Mesenchymal stem cell (in vitro differentiated cells and primary cell): ENCODE measurements around the gene CLASP1.

Experiments used
- DNase-seq: peaks from one replicate; pipeline ENCODE4 v3.0.0-alpha.2; 2013
- H2AFZ ChIP-seq: one replicate; pipeline ENCODE4 v1.6.1; 2013; ENCODE audit warnings: low read depth, mild to moderate bottlenecking, control low read depth, inconsistent platforms, low read length, moderate library complexity
- H2AK5ac ChIP-seq: 2 replicates; pipeline ENCODE4 v1.6.1; 2013; ENCODE audit warnings: low read length, moderate library complexity, mild to moderate bottlenecking, inconsistent platforms; ENCODE audit not compliant: severe bottlenecking
- H2BK120ac ChIP-seq: one replicate; pipeline ENCODE4 v1.6.1; 2013; ENCODE audit warnings: low read depth, mild to moderate bottlenecking, inconsistent platforms, low read length, moderate library complexity
- H2BK12ac ChIP-seq, 2 experiments: one replicate each; pipeline ENCODE4 v1.6.1; 2013; ENCODE audit warnings: inconsistent platforms in 2 of 2, low read length in 2 of 2, mild to moderate bottlenecking in 2 of 2, moderate library complexity in 2 of 2, control low read depth in 1 of 2
- H2BK15ac ChIP-seq: one replicate; pipeline ENCODE4 v1.6.1; 2013; ENCODE audit warnings: mild to moderate bottlenecking, low read depth, inconsistent platforms; ENCODE audit not compliant: poor library complexity, severe bottlenecking
- H2BK5ac ChIP-seq: 2 replicates; pipeline ENCODE4 v1.6.1; 2013; ENCODE audit warnings: low read depth, mild to moderate bottlenecking, low read length, control low read depth, inconsistent platforms; ENCODE audit not compliant: poor library complexity, severe bottlenecking
- H3K14ac ChIP-seq, 2 experiments: one replicate each; pipeline ENCODE4 v1.6.1; 2013; ENCODE audit warnings: inconsistent platforms in 2 of 2, low read length in 2 of 2, control low read depth in 1 of 2, mild to moderate bottlenecking in 1 of 2, moderate library complexity in 1 of 2
- H3K18ac ChIP-seq, 2 experiments: one replicate each; pipeline ENCODE4 v1.6.1; 2013; ENCODE audit warnings: inconsistent platforms in 2 of 2, low read length in 2 of 2, control low read depth in 1 of 2, low read depth in 1 of 2, mild to moderate bottlenecking in 1 of 2
- H3K23ac ChIP-seq, 2 experiments: one replicate each; pipeline ENCODE4 v1.6.1; 2013; ENCODE audit warnings: inconsistent platforms in 2 of 2, low read length in 2 of 2, mild to moderate bottlenecking in 2 of 2, moderate library complexity in 2 of 2, control low read depth in 1 of 2
- H3K27ac ChIP-seq: 2 replicates; pipeline ENCODE4 v1.5.1; 2013; ENCODE audit warnings: mild to moderate bottlenecking, moderate library complexity, low read length, control low read depth, inconsistent platforms; ENCODE audit not compliant: poor library complexity, severe bottlenecking
- H3K27me3 ChIP-seq, 2 experiments: 2 replicates each; pipeline versions ENCODE4 v1.6.1 to v1.7.0; 2013; ENCODE audit warnings: low read length in 2 of 2, mild to moderate bottlenecking in 2 of 2, moderate library complexity in 2 of 2, control low read depth in 1 of 2, inconsistent platforms in 1 of 2; ENCODE audit not compliant: control insufficient read depth in 1 of 2, insufficient read depth in 1 of 2
- H3K36me3 ChIP-seq, 2 experiments: 2 replicates each; pipeline versions ENCODE4 v1.6.1 to v1.7.0; 2013; ENCODE audit warnings: low read length in 2 of 2, control low read depth in 1 of 2, inconsistent platforms in 1 of 2, low read depth in 1 of 2, mild to moderate bottlenecking in 1 of 2; ENCODE audit not compliant: insufficient read depth in 2 of 2, control insufficient read depth in 1 of 2
- H3K4ac ChIP-seq, 2 experiments: one replicate each; pipeline ENCODE4 v1.6.1; 2013; ENCODE audit warnings: inconsistent platforms in 2 of 2, low read length in 2 of 2, mild to moderate bottlenecking in 2 of 2, moderate library complexity in 2 of 2, control low read depth in 1 of 2, low read depth in 1 of 2
- H3K4me1 ChIP-seq: 2 replicates; pipeline ENCODE4 v1.6.1; 2013; ENCODE audit warnings: low read depth, low read length, control low read depth; ENCODE audit not compliant: control insufficient read depth, insufficient read depth
- H3K4me2 ChIP-seq: 2 replicates; pipeline ENCODE4 v1.6.1; 2013; ENCODE audit warnings: low read length, mild to moderate bottlenecking, inconsistent platforms; ENCODE audit not compliant: poor library complexity, severe bottlenecking
- H3K4me3 ChIP-seq, 2 experiments: 2 replicates each; pipeline versions ENCODE4 v1.5.1 to v1.7.0; 2013; ENCODE audit warnings: low read length in 2 of 2, mild to moderate bottlenecking in 2 of 2, control low read depth in 1 of 2, low read depth in 1 of 2; ENCODE audit not compliant: insufficient read depth in 1 of 2
- H3K79me1 ChIP-seq: replicated peaks from 2 replicates; pipeline ENCODE4 v1.6.1; 2013; ENCODE audit warnings: mild to moderate bottlenecking, control low read depth, low read length, inconsistent platforms; ENCODE audit not compliant: poor library complexity, severe bottlenecking
- H3K9ac ChIP-seq: 2 replicates; pipeline ENCODE4 v1.7.0; 2013; ENCODE audit warnings: mild to moderate bottlenecking, low read length, moderate library complexity
- H3K9me3 ChIP-seq: 2 replicates; pipeline ENCODE4 v1.7.0; 2013; ENCODE audit warnings: mild to moderate bottlenecking, low read length; ENCODE audit not compliant: control insufficient read depth
- H4K8ac ChIP-seq: one replicate; pipeline ENCODE4 v1.6.1; 2013; ENCODE audit warnings: inconsistent platforms, mild to moderate bottlenecking, low read length, moderate library complexity
- H4K91ac ChIP-seq: one replicate; pipeline ENCODE4 v1.6.1; 2013; ENCODE audit warnings: mild to moderate bottlenecking, low read length, inconsistent platforms
- WGBS: methylation state at CpG from one replicate; pipeline ENCODE4 v1.1.7; 2013; ENCODE audit warnings: mixed read lengths; 5-methylcytosine and 5-hydroxymethylcytosine counted together

CLASP1 gene

GRCh38 chr2:121420486-121420885, 228.8 kb downstream of the CLASP1 start:
- Histone ChIP-seq H4K8ac (no peak overlapping the region), H3K4me1 (no peaks in the 10 kb centered on the region), H3K36me3 (peaks cover 18 to 67% of the 10 kb centered on the region in 2 experiments), H3K27me3 (no peaks in the 10 kb centered on the region), H3K9ac (no peak overlapping the region), H2AFZ (no peak overlapping the region), H3K18ac (no peak overlapping the region), H3K79me1 (peaks cover 22% of the 10 kb centered on the region), H3K4me2 (no peak overlapping the region), H2BK15ac (no peak overlapping the region), H2BK120ac (no peak overlapping the region), H2BK12ac (no peak overlapping the region), H3K23ac (no peak overlapping the region), H2BK5ac (no peak overlapping the region), H4K91ac (no peak overlapping the region), H2AK5ac (no peak overlapping the region), H3K27ac (no peak overlapping the region), H3K14ac (no peak overlapping the region), H3K9me3 (no peaks in the 10 kb centered on the region), H3K4me3 (no peak overlapping the region), H3K4ac (no peak overlapping the region)
- no CpG with 5 or more reads among the region's 5 CpGs for WGBS
- DNase-seq, result no peak

GRCh38 chr2:121419081-121419699, 230.1 kb downstream of the CLASP1 start:
- Histone ChIP-seq H2BK5ac (no peak overlapping the region), H3K23ac (no peak overlapping the region), H3K36me3 (peaks cover 20 to 68% of the 10 kb centered on the region in 2 experiments), H3K4me3 (no peak overlapping the region), H3K79me1 (peaks cover 26% of the 10 kb centered on the region), H2AK5ac (no peak overlapping the region), H3K4me2 (no peak overlapping the region), H3K4ac (no peak overlapping the region), H3K18ac (no peak overlapping the region), H4K91ac (no peak overlapping the region), H3K27ac (no peak overlapping the region), H2BK12ac (no peak overlapping the region), H3K9me3 (no peaks in the 10 kb centered on the region), H3K9ac (no peak overlapping the region), H3K4me1 (no peaks in the 10 kb centered on the region), H4K8ac (no peak overlapping the region), H2BK120ac (no peak overlapping the region), H2AFZ (no peak overlapping the region), H3K27me3 (no peaks in the 10 kb centered on the region), H2BK15ac (no peak overlapping the region), H3K14ac (no peak overlapping the region)
- 94% methylated on average over 2 of the region's 3 CpGs for WGBS
- DNase-seq, result no peak

GRCh38 chr2:121418494-121419058, 230.7 kb downstream of the CLASP1 start:
- Histone ChIP-seq H3K4me1 (no peaks in the 10 kb centered on the region), H2AFZ (no peak overlapping the region), H4K91ac (no peak overlapping the region), H3K18ac (no peak overlapping the region), H3K27me3 (no peaks in the 10 kb centered on the region), H3K36me3 (peaks cover 24 to 69% of the 10 kb centered on the region in 2 experiments), H2BK15ac (no peak overlapping the region), H2BK5ac (no peak overlapping the region), H4K8ac (no peak overlapping the region), H3K9me3 (no peaks in the 10 kb centered on the region), H2AK5ac (no peak overlapping the region), H3K4me2 (no peak overlapping the region), H2BK12ac (no peak overlapping the region), H3K9ac (no peak overlapping the region), H3K14ac (no peak overlapping the region), H3K4ac (no peak overlapping the region), H2BK120ac (no peak overlapping the region), H3K79me1 (peaks cover 26% of the 10 kb centered on the region), H3K4me3 (no peak overlapping the region), H3K23ac (no peak overlapping the region), H3K27ac (no peak overlapping the region)
- 97% methylated on average over 18 of the region's 18 CpGs for WGBS
- no peak for DNase-seq

- H2AK5ac ChIP-seq, result no peak overlapping the region
- H3K27ac ChIP-seq, result no peak overlapping the region
- H3K9ac ChIP-seq, result no peak overlapping the region
- no peak overlapping the region for H2BK12ac ChIP-seq
- no peak overlapping the region for H3K4ac ChIP-seq
- WGBS, result no CpG with 5 or more reads among the region's 4 CpGs
- DNase-seq, result no peak
- H3K27me3 ChIP-seq, result no peaks in the 10 kb centered on the region
- H3K9me3 ChIP-seq, result no peaks in the 10 kb centered on the region
- H3K14ac ChIP-seq, result no peak overlapping the region
- peaks cover 30% of the 10 kb centered on the region for H3K79me1 ChIP-seq
- H2BK15ac ChIP-seq, result no peak overlapping the region
- no peak overlapping the region for H2BK5ac ChIP-seq
- peaks cover 24 to 70% of the 10 kb centered on the region in 2 experiments for H3K36me3 ChIP-seq
- H3K4me3 ChIP-seq, result no peak overlapping the region
- H2BK120ac ChIP-seq, result no peak overlapping the region
- no peak overlapping the region for H3K18ac ChIP-seq
- H3K23ac ChIP-seq, result no peak overlapping the region
- H4K91ac ChIP-seq, result no peak overlapping the region
- H3K4me2 ChIP-seq, result no peak overlapping the region
- no peak overlapping the region for H2AFZ ChIP-seq
- H3K4me1 ChIP-seq, result no peaks in the 10 kb centered on the region
- no peak overlapping the region for H4K8ac ChIP-seq
These were observed 231.4 kb downstream of the CLASP1 start for GRCh38 chr2:121417826-121418225.
